ENCODE data around the gene WSCD2.

WSCD2 gene

GRCh38 chr12:108127654-108128053, 1.4 kb upstream of the WSCD2 start:
- DNase-seq (ENCODE audit: low read depth in 2 of 2) = no peak

DNA sequence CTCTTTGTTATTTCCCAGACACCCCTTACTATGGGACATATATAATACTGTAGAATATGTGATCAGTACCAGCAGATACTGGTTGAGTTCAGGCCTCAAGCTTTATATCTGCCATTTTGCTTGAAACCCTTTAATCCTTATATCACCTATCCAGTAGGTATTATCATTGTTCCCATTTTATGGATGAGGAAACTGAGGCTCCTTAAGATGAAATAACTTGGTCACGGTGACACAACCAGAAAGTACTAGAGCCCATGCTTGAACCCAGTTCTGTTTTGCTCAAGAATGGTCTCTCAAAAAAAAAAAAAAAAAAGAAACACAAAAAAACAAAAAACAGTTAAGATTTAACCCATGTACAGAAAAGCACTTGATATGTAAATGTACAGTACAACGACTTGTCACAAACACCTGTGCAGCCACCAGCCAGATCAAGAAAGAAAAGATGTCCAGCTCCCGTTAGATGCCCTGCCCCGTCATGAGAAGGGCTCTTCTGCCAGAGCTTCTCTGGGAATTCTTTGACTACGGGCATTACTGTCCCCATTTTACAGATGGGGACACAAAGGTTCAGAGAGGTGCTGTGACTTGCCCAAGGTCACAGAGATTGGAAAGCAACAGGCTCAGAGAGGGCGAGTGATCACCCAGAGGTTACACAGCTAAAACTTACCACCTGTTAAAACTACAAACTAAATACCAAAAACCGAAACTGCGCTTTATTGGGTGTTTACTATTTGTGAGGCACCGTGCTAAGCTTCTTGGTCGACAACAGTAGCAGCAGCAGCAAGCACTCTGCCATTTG, 669 bp upstream of the WSCD2 start:
- no peak for DNase-seq (ENCODE audit: low read depth in 2 of 2)

DNA sequence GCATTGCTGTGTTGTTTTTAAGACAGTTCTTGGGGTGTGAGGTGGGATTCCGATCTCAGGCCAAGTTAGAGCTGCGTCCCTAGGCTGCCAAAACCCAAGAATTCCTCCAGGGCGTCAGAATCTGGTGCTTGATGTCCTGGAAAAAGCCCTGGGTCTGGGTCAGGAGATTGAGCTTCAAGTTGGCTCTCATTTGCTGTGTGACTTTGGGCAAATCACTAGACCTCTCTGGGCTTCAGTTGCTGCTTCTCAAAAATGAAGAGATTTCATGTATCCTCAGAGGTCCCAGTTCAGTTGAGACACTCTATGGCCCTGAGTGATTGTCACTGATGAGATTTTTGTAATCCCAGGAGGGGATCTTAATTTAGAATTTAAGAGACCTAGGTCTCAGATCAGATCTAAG, 1.9 kb downstream of the WSCD2 start:
- DNase-seq (ENCODE audit: low read depth in 2 of 2) = no peak

GRCh38 chr12:108131657-108132126, 2.6 kb downstream of the WSCD2 start:
- no peak for DNase-seq (ENCODE audit: low read depth in 2 of 2)

DNA sequence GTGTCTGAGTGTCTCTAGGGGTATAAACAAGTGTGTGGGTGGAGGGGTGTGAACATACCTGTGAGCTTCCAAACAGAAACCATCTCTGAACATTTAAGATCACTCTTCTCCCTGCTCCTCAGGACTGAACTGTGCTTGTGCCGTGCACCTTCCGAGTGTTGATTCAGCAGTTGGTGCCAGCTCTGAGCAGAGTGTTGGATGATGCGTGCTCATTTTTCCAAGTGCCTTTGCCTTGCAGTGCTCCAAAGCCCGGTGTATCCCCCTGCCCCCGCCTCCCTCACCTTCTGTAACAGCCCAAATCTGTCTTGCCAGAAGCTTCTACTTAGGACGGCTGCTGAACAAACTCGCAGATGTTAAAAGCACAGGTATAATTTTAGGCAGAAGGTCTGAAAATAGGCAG, 4.4 kb downstream of the WSCD2 start:
- DNase-seq (ENCODE audit: low read depth in 2 of 2) = no peak

- no peak for DNase-seq (ENCODE audit: low read depth in 2 of 2)
These were observed 5.7 kb downstream of the WSCD2 start for GRCh38 chr12:108134744-108135143.

DNA sequence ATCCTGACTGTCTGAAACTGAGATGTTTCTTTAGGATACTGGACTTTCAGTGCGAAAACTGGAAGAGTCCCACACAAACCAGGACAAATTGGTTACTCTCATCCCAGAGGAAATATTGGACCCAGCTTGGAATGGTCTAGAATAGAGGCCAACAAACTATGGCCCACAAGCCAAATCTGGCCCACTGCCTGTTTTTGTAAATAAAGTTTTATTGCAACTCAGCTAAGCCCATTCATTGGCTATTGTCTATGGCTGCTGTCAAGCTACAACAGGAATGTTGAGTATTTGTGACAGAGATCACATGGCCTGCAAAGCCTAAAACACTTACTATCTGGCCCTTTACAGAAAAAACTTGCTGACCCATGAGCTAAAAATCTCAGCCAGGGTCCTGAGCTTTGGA, 6.5 kb downstream of the WSCD2 start:
- no peak for DNase-seq (ENCODE audit: low read depth in 2 of 2)

- DNase-seq (ENCODE audit: low read depth in 2 of 2) = no peak
These were observed 7.6 kb downstream of the WSCD2 start for GRCh38 chr12:108136697-108137096.

DNA sequence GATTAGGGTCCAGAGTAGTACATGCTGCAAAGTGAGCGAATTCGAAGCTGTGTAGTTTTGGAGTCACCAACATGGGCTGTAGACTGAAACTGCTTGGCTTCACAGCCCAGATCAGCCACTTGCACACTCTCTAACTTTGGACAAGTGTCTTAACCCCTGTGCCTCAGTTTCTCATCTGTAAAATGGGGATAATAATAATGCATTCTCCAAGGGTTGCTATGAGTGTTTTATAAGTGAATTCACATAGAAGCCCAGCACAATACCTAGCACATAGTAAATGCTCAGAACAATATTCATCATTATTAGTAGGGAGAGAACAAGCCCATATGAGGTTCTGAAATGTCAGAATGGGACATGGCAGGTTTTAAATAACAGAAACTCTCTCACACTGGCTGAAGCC, 10.4 kb downstream of the WSCD2 start:
- DNase-seq (ENCODE audit: low read depth in 2 of 2) = no peak

DNA sequence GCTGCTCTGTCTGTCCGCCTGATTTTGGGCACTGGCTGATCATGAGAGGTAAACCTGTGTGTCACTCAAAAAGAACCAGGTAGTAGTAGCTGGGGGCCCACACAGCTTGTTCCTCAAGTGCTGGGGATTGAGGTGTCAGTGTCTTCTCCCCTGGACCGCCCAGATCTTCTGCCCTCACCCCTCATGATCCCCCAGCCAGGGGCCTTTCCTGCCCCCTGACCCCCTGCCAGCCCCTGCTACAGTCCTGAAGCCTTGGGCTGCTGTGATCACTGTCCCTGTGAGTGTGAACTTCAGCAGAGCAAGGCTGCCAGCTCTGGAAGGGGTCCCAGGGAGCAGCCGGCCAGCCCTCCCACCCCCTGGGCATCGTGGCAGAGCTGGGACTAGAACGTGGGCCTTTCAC, 11.4 kb downstream of the WSCD2 start:
- no peak for DNase-seq (ENCODE audit: low read depth in 2 of 2)

GRCh38 chr12:108141600-108142130, 12.6 kb downstream of the WSCD2 start:
- no peak for DNase-seq (ENCODE audit: low read depth in 2 of 2)

- DNase-seq (ENCODE audit: low read depth in 2 of 2) = no peak
These were observed 14.1 kb downstream of the WSCD2 start for GRCh38 chr12:108143144-108143543.

GRCh38 chr12:108144080-108144479, 15.0 kb downstream of the WSCD2 start:
- no peak for DNase-seq (ENCODE audit: low read depth in 2 of 2)

DNA sequence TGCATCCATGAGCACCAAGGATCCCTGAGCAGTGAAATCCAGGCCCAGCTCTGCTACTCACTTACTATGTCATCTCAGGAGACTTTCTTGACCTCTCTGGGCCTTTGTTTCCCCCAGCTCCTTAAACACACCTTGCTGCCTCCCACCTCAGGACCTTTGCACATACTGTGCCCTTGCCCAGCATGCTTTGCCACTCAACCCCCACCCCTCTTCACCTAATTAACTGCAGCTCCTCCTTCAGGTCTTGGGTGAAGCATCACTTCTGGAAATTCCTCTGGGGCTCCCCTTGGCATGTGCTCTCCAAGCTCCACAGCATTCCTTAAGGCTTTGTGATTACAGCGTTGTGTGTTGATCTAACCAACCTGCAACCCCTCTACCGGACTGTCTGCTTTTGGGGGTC, 15.9 kb downstream of the WSCD2 start:
- DNase-seq (ENCODE audit: low read depth in 2 of 2) = no peak

GRCh38 chr12:108146035-108146893, 17.2 kb downstream of the WSCD2 start:
- no peak for DNase-seq (ENCODE audit: low read depth in 2 of 2)

DNA sequence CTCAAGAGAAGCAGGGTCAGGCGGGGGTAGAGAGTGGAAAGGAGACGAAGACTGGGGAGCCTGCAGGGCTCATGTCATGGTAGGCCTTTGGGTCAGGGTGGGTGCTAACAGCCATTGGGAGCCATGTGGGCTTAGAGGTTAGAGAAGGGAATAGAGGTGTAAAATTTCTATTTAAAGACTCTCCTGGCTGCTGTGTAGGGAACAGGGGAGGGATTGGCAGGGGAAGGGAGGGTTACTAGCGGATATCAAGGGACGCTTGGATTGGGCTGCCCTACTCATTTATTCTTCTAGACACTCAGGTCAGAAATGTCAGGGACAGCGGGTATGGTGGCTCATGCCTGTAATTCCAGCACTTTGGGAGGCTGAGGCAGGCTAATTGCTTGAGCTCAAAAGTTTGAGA, 18.2 kb downstream of the WSCD2 start:
- DNase-seq (ENCODE audit: low read depth in 2 of 2) = no peak

GRCh38 chr12:108148521-108149074, 19.5 kb downstream of the WSCD2 start:
- no peak for DNase-seq (ENCODE audit: low read depth in 2 of 2)

- no peak for DNase-seq (ENCODE audit: low read depth in 2 of 2)
These were observed 21.3 kb downstream of the WSCD2 start for GRCh38 chr12:108150436-108150835.

- no peak for DNase-seq (ENCODE audit: low read depth in 2 of 2)
These were observed 22.6 kb downstream of the WSCD2 start for GRCh38 chr12:108151533-108152169.

DNA sequence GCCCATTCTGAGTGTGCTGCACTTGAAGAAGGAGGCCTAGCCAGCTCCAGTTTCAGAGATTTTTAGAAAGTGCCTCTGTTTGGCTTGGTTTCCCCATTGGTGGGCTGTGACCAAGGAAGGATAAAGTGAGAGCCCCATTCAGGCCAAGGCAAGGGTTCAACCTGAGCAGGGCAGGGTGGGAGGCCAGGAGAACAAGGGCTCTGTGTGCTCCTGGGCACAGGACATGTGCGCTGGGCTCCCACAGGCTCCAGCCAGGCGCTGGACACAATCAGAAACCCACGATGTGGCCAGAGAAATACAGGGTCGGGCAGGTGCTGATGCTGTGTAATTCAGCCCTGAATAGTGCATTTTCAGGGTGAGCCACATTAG, 23.1 kb downstream of the WSCD2 start:
- no peak for DNase-seq (ENCODE audit: low read depth in 2 of 2)

- no peak for DNase-seq (ENCODE audit: low read depth in 2 of 2)
These were observed 27.6 kb downstream of the WSCD2 start for GRCh38 chr12:108156717-108157116.

DNA sequence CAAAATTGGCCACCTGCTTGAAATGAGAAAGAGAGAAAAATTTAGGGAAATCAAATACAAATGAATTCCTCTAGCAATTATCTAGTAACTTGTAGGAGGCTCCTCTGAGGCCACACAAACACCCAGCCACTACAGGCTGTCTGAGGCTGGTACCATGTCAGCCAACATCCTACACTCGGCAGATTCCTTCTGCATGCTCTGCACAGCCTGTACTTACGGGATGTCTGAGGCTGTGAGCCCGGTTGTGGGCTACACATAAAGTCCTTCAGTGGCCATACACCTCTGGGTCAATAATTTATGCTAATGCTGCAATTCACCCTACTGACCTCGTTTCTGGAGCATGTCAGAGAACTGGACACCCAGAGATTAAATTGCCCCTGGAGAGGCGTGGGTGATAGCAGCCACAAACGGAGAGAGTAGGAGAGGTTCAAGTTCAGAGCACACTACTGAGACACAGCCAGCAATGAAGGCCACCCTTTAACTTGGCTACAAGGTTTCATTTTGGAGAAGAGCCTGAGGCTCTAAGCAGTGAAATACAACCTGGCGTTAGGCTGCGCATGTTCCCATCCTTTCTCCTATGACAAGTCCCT, 28.9 kb downstream of the WSCD2 start:
- DNase-seq (ENCODE audit: low read depth in 2 of 2) = no peak

Data from activated CD4-positive, alpha-beta T cell treated with anti-CD3 and anti-CD28 coated beads for 24 hours (primary cell).